NCI-H2107 treated with DMSO at 0.1 percent for 48 hours (cell line): ENCODE measurements around the gene MRPS14.
"Not testable (repeated sequence)": the region's sequence is repeated elsewhere in the genome, so short reads cannot be mapped to it uniquely, and the experiment has no call there.

ENCODE experiments used
- DNase-seq: peaks from one replicate; lab custom pipeline; 2025; ENCODE audit not compliant: unreplicated experiment; lab: John Stamatoyannopoulos, UW

MRPS14 gene

DNA sequence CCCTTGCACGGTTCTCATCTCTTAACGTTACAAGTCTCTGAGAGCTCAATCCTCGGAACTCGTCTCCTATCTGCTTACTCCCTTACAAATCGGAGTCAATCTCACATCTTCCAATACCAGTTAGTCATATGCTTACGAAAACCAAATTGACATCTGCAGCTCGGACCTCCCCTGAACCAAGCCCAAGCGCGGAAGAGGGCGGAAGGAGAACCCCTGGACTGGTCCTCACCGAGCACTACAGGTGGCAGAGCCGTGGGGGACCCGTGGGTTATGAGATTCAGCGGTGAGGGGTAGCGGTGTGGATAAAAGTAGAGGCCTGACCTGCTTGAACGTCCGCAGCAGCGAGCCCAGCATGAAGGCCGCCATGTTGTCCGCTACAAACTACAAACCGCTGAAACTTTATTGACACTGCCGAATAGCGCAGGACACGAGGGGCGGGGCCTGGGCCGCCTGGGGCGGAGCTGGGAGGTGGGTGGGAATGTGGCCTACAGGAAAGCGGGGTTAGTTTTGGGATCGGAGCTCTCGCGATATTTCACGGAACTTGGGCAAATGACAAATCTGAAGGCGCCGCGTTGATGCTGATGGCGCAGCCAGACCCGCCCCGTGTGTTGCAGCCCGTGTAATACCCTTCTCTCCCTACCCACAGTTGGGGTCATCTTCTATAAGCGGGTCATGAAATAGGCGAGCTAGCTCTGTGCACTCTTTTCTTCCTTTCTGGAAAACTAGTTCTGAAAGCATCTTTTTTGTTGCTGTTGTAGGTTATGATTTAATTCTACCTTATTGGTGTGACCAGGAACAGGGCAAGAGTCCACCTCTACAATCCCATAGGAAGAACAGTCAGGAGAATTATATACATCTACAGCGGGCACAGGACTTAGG lies at the start of gene MRPS14:
Gene MRPS14, minus strand, starts transcription at position 383 of the 879 bp plus-strand sequence. Its CDS starts 17 bp downstream, at position 366.
- peak; percentile 99 for DNase-seq

DNA sequence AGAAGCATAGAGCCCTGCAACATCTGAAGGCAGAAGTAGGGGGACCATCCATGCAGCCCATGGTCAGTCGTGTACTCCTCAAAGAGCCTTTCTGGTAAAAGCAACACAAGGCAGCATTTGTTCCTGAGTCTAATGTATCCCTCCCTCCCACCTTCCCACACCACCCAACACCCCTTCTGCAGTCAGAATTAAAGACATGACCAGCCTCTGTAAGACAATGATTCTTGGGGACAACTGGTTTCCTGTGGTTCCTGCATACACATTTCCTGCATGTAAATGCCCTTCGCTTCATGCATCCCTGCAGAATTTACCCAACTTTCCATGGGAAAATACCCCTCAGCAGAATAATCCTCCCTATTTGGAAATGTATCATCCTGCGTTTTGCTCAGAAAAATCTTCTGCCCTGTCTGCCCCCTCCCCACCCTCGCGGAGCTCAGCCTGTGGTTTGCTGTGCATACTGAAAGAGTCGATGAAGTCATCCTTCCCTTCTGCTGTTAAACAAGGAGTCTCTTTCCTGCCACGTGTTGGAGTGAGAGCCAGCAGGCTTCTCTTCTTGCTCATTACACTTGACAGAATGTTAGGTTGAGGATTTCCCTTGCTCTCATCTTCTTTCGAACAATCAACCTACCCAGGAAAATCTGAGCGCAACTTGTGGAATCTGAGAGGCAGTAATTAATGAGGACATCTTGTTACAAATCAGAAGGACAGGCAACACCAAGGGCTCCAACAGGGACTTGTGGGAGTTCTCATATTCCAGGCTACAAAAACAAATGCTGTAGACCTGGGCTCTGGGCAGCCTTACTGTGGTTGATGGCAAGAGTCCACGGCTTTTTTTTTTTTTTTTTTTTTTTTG lies 49.1 kb upstream of the MRPS14 start:
- DNase-seq, result peak; percentile 69

DNA sequence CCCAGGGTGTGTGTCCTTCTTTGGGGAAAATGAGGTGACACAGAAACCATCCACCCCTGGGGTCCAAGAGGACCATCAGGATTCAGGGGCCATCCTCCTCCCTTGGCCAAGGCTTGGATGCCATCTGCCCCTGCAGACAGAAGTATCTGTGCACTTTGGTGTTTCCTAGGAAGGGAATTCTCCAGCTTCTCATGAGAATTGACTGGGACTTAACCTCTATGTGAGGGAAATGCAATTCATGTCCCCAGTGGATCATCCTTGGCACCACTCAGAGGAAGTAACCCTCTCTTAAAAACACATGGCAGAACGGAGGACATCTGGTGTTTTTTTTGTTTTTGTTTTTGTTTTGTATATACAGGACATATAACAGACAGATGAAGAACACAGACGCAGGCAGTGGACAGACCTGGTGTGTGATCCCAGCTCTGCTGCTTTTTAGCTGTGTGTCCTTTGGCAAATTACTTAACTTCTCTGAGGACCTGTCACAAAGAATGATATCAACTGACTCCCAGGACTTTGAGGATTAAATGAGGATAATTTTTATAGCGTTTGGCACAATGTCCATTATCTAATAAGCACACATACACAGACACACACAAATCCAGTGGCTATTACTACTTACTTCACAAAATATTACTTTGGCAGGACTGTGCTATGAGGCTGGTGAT lies 48.2 kb upstream of the MRPS14 start:
- DNase-seq, result no peak

DNA sequence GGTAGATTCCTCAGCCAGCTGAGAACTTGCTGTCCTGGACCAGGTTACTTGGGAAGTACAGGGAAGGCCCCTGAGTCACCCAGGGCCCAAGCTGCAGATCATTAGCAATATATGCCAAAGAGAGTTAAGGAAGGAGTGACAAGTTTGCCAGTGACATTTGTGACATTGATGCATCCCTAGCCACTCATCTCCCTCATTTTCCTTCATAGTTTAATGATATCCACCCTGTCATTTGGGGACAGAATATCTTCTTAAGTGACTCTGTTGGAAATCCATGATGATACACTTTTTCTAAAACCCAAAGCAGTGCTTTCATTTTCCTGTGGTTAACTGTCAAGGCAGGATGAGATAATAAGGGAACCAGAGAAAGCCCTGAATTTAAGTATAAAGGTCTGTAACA lies 47.6 kb upstream of the MRPS14 start:
- no peak for DNase-seq

DNA sequence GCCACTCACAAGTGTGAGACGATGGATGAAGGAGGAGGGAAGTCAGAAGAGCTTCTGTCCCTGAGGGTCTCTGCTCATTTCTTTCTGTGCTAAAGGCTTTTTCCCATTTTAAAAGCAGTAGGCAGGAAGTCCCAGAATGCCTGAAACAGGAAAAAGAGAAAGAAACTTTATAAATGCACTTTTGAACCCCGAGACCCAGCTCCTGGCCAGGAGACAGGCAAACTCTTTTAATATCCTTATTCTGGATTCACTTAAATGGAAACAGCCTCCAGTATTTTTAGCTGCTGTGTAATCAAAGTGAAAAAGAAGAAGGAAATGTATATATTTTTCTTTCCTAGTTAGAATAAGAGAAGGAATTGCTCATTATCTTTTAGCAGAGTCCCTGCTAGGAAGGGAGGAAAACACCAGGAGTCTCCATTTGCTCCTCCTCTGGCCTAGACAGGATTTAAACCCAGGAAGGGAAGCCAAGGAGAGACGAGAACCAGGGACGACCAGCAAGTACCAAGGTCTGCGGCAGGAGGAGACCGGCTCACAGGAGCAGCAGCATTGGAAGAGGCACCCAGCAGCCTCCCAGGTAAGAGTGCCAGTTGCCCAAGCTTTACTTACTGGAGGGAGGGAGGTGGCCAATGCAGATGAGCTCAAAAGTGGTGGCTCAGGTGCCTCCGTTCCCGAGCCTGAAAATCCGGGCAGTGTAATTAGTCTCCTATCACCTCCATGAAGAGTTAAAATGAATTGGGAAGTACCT lies 44.3 kb upstream of the MRPS14 start, which contains the start of gene TNN:
Gene TNN, plus strand, starts transcription at position 472 of the 745 bp plus-strand sequence. CDS start 9,586 bp downstream, outside the sequence.
- DNase-seq, result no peak

DNA sequence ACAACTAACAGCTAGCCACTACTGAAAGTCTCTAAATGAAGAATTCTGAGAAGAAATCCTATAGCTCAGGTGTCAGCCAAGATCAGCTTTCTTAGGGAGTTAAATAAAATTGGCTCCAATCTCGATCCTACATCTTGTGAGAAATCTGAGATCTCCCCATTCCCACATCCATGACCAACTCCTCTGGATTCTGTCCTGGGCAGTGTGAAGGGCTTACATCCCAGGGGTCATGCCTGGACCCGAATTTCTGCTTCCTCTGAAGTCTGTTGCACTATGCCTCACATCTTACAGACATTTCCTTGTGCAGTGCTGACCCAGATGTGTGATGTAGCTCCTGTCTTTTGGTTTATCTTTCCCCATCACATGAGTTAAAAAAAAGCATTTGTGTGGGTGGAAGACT lies 39.6 kb upstream of the MRPS14 start:
- no peak for DNase-seq

DNA sequence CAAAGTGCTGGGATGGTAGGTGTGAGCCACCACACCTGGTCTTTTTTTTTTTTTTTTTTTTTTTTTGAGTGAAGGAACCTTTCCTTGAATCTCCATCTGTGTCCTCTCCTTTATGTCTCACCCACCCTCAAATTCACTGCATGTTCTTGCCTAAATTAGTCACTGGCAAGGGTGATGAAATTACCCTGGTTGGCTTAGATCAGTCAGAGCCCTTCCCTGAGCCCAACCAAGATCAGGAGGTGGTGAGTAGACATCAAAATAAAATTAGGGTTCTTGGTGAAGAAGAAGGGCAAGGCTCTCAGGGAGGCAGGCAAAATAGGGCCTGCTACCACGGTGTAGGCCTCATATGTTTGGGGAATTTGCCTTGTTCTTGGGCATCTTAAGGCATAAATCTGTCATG lies 39.1 kb upstream of the MRPS14 start:
- DNase-seq, result no peak

DNA sequence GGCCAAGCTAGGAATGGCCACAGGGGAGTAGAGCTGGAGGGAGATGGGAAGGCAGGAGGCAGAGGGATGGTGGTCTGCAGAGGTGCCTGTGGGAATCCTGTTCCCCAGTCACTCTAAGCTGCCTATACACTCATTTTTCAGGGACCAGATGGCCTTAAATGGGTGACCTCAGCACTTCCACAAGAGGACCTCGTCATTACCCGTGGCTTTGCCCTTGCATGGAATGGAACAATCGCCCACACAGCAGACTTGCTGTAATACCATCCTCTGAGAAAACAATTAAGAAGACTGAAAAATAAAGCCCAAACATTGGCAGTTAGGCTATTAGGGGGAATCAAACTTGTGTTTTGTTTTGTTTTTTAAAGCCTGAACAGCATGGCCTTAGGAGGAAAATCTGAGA lies 31.5 kb upstream of the MRPS14 start:
- no peak for DNase-seq

DNA sequence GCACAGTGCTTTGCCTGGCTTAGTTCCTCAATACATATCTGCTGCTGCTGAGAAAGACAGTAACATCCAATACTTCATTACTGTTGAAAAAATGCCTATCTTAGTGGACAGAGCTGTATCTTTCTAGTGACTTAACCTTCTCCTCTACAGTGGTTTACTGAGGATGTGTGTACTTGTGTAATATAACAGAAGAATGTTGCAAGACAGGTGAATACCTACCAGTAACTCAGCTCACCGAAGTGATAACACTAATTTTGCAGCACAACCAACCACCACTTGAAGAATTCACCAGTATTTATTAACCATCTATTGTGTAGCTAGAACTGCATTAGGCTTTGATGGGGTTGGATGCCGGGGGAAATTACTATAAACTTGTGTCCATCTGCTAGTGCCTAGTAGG lies 27.8 kb upstream of the MRPS14 start:
- DNase-seq, result no peak

DNA sequence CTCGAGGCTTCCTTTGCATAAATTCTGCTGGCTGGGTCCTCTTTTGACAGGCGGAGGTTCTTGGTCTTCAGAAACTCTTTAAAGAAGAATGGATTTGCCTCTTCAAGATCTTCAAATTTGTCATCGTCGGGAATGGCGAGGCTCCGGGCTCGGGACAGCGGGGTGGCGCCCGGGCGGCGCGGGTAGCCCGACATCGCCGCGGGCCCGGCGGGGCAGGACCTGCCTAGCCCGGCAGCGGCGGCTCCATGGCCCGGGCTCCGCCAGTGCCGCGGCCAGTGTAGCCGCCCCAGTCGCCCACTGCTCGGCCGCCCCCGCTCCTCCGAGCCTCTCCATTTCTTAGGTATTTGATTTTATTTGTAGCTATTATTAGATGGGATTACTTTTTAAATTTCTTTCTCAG lies 22.3 kb upstream of the MRPS14 start:
- no peak for DNase-seq

DNA sequence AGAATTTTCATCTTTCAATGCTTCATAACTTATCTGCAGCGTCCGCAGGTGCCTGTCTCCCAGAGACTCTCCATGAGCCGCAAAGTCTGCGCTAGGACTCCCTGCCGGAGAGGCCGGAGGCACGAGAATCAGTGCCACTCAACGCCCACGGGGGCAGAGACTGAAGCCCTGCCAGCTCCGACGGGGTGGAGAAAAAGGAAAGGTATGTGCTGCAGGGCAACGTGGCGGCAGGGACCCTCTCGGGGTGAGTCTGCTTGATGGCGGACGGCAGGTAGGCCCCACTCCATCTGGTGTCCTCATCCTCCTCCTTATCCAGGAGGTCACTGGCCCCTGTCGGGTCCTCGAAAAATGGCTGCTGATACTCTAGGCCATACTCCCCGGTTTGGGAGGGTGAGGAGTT lies 21.9 kb upstream of the MRPS14 start:
- DNase-seq, result no peak

DNA sequence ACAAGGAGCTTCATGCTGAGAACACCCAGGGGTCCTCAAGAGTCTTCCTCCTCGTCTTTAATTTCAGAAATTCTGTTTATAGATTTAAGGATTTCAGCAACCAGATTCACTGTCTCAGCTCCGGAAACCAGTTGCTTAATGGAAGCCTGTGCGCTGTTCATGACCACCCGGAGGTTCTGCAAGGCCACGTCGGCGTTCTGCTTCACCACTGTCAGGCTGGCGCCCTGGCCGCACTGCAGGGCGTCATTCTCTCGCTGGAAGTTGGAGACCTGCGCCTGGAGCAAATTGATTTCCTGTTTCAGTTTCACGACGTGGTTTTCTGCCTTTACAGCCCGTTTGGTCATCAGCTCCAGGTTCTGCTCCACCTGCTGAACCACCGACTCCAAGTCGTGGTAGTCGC lies 21.4 kb upstream of the MRPS14 start:
- DNase-seq, result not testable (repeated sequence)

DNA sequence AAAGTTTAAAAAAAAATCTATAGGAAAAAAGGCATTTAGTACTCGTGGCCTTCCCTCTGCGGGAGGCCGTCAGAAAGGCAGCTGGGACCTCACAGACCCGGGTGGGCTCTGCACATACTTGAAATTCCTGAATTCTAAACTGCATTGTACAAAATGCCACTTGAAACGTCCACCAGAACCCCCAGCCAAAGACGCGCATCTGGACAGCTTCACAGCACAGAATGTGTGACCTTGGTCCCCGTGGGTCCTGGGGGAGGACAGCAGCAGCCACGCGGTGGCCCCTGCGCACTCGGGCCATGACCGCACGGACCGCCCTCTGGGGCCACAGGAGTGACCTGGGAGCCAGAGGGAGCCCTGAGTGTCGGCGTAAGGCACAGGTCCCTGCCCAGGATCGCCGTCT lies 20.6 kb upstream of the MRPS14 start:
- DNase-seq, result no peak

DNA sequence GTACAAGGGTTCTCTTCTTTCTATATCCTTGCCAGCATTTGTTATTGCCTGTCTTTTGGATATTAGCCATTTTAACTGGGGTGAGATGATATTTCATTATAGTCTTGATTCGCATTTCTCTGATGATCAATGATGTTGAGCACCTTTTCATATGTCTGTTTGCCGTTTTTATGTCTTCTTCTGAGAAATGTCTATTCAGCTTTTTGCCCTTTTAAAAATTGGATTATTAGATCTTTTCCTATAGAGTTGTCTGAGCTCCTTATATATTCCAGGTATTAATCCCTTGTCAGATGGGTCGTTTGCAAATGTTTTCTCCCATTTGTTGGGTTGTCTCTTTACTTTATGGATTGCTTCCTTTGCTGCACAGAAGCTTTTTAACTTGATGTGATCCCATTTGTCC lies 19.4 kb upstream of the MRPS14 start:
- DNase-seq, result no peak

DNA sequence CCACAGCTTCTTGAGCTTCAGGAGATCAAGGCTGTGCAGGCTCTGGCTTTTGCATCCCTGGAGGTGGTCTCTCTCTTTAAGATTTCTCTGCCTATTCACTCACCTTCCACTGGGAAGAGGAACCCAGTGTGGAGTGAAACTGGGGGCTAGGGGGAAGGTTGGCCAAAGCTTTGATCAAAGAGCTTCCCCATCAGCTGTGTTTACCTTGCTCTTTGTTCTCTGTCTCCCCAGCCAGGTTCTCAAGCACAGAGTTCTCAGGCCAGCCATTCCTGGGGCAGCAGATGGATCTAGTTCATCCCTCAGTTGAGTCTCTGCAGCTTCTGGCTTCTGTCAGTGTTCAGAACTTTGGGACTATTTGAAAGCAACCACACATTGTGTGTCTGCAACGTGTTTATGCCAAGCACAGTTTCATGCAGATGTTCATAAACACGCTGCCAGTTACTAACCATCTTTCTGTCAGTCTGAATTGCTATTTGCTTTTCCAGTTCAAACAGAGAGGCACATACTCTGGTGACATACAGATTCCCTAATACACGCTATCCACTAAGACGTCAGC lies 17.2 kb upstream of the MRPS14 start:
- no peak for DNase-seq

DNA sequence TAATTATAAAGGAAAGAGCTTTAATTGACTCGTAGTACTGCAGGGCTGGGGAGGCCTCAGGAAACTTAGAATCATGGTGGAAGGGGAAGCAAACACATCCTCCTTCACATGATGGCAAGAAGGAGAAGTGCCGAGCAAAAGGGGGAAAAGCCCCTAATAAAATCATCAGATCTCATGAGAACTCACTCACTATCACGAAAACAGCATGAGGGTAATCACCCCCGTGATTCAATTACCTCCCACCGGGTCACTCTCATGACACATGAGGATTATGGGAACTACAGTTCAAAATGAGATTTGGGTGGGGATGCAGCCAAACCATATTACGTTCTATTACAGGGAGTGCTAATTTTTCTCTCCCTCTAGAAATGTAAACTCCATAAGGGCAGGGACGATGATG lies 14.2 kb upstream of the MRPS14 start:
- no peak for DNase-seq

DNA sequence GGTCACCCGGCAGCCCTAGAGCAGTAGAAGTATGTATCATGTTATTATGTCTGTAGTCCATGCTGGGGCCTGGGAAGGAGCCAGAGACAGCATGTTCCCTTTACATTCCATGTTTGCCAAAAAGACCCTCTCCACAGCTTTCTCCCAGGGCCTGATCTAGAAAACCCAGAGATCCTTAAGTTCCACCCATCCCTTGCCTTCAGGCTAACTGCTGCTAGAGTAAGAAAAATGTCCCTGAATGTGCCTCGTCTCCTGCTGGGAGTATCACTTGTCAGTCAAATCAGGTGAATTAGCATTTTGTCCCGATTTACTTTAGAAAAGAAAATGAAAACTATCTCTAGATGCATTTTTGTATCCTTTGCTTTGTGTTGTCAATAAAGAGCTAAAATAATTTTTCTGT lies 13.3 kb upstream of the MRPS14 start:
- no peak for DNase-seq

DNA sequence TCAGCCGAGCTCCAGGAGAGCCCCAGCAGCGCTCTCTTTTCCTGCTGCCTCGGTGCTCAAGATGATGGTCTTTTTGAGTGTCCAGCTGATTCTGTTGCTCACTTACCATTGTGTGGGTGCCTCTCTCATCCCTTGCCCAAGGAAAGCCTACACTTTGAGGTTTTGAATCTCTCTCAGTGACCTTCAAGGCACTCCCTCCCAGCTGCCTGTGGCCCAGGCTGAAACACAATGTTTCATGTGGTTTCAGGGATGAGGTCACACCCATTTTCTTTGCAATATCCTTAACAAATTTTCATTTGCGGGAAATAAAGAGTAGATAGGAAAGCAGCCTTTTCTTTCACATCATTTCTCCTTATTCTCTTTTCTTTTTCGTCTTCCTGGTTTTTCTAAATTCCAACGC lies 12.6 kb upstream of the MRPS14 start:
- DNase-seq, result no peak

DNA sequence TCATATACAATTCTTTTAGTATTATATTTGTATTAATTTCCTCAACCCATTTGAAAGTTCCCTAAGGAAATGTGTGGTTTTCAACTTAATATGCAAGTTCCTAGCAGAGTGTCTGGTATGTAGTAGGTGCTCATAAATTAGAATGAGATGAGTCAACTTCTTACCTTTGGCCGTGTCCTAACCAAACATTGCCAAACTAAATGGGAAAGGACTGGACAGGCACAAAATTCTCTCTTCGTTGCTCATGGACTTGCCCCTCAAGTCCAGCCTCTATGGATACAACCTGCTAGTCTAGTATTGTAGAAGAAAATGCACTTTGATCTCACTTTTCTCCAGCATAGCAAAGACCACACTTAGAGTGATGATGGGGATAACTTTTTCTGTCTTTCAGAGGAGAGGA lies 11.6 kb upstream of the MRPS14 start:
- DNase-seq, result no peak

DNA sequence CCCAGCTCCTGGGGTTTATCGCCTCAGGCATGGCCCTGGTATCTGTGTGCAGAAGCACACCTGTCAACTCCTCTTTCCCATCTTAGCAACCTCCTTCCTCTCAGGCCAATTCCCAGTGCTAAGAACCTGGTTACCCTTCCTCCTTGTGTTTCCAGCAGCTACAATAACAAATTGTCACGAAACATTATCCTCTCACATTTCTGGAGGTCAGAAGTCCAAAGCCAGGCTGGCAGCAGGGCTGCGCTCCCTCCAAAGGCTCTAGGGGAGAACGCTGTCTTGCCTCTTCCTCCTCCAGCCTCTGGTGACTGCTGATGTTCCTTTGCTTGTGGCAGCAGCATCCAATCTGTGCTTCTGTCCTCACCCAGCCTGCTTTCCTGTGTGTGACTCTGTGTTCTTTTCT lies 10.7 kb upstream of the MRPS14 start:
- DNase-seq, result no peak
